Fibroblast of upper back skin (primary cell): Measurements from ENCODE around the gene SH3BP4.
A peak's percentile ranks its signal among the peaks of the same experiment; 100 is the strongest.

ENCODE experiments used
- DNase-seq: peaks from one replicate; pipeline ENCODE4 v3.0.0-alpha.2; 2013

SH3BP4 gene

GRCh38 chr2:235059161-235059560 lies 107.3 kb downstream of the SH3BP4 start:
- no peak for DNase-seq

- no peak for DNase-seq
Measured at GRCh38 chr2:235061656-235062055, 109.8 kb downstream of the SH3BP4 start.

- no peak for DNase-seq
Measured at GRCh38 chr2:235063471-235063961, 111.7 kb downstream of the SH3BP4 start.

- DNase-seq = peak; percentile 31
Measured at GRCh38 chr2:235064976-235065375, 113.2 kb downstream of the SH3BP4 start.

GRCh38 chr2:235066490-235066889 lies 114.7 kb downstream of the SH3BP4 start:
- DNase-seq = no peak

- peak; percentile 60 for DNase-seq
Measured at GRCh38 chr2:235066895-235067294, 115.1 kb downstream of the SH3BP4 start.

GRCh38 chr2:235068701-235069100 lies 116.9 kb downstream of the SH3BP4 start:
- no peak for DNase-seq

GRCh38 chr2:235070063-235070706 lies 118.4 kb downstream of the SH3BP4 start:
- DNase-seq = no peak

- no peak for DNase-seq
Measured at GRCh38 chr2:235073868-235074413, 122.1 kb downstream of the SH3BP4 start.

- peak; percentile 31 for DNase-seq
Measured at GRCh38 chr2:235077046-235077445, 125.2 kb downstream of the SH3BP4 start.

- DNase-seq = no peak
Measured at GRCh38 chr2:235078182-235078581, 126.4 kb downstream of the SH3BP4 start.

- no peak for DNase-seq
Measured at GRCh38 chr2:235078914-235079472, 127.2 kb downstream of the SH3BP4 start.

- DNase-seq = peak; percentile 39
Measured at GRCh38 chr2:235080101-235080500, 128.3 kb downstream of the SH3BP4 start.

- no peak for DNase-seq
Measured at GRCh38 chr2:235082578-235083338, 130.9 kb downstream of the SH3BP4 start.

GRCh38 chr2:235083822-235084221 lies 132.0 kb downstream of the SH3BP4 start:
- no peak for DNase-seq

- no peak for DNase-seq
Measured at GRCh38 chr2:235084424-235084823, 132.6 kb downstream of the SH3BP4 start.

GRCh38 chr2:235085476-235085875 lies 133.7 kb downstream of the SH3BP4 start:
- DNase-seq = peak; percentile 34

- no peak for DNase-seq
Measured at GRCh38 chr2:235086481-235087184, 134.8 kb downstream of the SH3BP4 start.

GRCh38 chr2:235087832-235088495 lies 136.1 kb downstream of the SH3BP4 start:
- peak; percentile 32 for DNase-seq

- DNase-seq = no peak
Measured at GRCh38 chr2:235088496-235088921, 136.7 kb downstream of the SH3BP4 start.

- no peak for DNase-seq
Measured at GRCh38 chr2:235091421-235091820, 139.6 kb downstream of the SH3BP4 start.

- no peak for DNase-seq
Measured at GRCh38 chr2:235091983-235092382, 140.2 kb downstream of the SH3BP4 start.
